HG02798 (cell line): ENCODE results near the gene BEX1.

Experiments
- ATAC-seq: cut with Tn5 transposase; IDR thresholded peaks from one replicate; pipeline ENCODE4 v1.9.1; 2021; ENCODE audit warnings: mild to moderate bottlenecking; ENCODE audit not compliant: unreplicated experiment, poor library complexity

The BEX1 gene

GRCh38 chrX:103012945-103013344 lies 51.0 kb downstream of the BEX1 start:
- no peak for ATAC-seq
